HEK293 (cell line): ENCODE results near the gene CYS1.
"Not testable (repeated sequence)": the region's sequence is repeated elsewhere in the genome, so short reads cannot be mapped to it uniquely, and the experiment has no call there.

Experiments
- KLF16 ChIP-seq: fragments of 450-650 bp; formaldehyde crosslinking; IDR thresholded peaks from 2 replicates; pipeline ENCODE4 v1.5.1; 2017; ENCODE audit warnings: missing biosample characterization, missing genetic modification characterization
- TF ChIP-seq, protein P1 (sequence below): fragments of 450-650 bp; formaldehyde crosslinking; IDR thresholded peaks from 2 replicates; pipeline ENCODE4 v1.5.1; 2016; ENCODE audit warnings: missing biosample characterization, missing genetic modification characterization

GRCh38 chr2:10030798-10031197 lies 49.4 kb downstream of the CYS1 start:
- TF ChIP-seq, protein P1, sequence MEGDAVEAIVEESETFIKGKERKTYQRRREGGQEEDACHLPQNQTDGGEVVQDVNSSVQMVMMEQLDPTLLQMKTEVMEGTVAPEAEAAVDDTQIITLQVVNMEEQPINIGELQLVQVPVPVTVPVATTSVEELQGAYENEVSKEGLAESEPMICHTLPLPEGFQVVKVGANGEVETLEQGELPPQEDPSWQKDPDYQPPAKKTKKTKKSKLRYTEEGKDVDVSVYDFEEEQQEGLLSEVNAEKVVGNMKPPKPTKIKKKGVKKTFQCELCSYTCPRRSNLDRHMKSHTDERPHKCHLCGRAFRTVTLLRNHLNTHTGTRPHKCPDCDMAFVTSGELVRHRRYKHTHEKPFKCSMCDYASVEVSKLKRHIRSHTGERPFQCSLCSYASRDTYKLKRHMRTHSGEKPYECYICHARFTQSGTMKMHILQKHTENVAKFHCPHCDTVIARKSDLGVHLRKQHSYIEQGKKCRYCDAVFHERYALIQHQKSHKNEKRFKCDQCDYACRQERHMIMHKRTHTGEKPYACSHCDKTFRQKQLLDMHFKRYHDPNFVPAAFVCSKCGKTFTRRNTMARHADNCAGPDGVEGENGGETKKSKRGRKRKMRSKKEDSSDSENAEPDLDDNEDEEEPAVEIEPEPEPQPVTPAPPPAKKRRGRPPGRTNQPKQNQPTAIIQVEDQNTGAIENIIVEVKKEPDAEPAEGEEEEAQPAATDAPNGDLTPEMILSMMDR: not testable (repeated sequence)
- TF ChIP-seq KLF16: not testable (repeated sequence)
